Measurements from ENCODE around the gene TLK2.
"Not testable (repeated sequence)": the region's sequence is repeated elsewhere in the genome, so short reads cannot be mapped to it uniquely, and the experiment has no call there.

- not testable (repeated sequence) for TF ChIP-seq CTCF (conservative IDR thresholded peaks at IDR 0.05; ENCODE audit: low read depth, low read length); EZH2 (IDR thresholded peaks at IDR 0.05; ENCODE audit: low read length, unreplicated experiment); EZH2phosphoT487 (IDR thresholded peaks at IDR 0.05; ENCODE audit: borderline replicate concordance, low read length)
Observed at GRCh38 chr17:62591822-62592221, 113.2 kb downstream of the TLK2 start.

Measured in PC-3 (cell line).